ENCODE measurements around the gene GARRE1.

GRCh38 chr19:34217952-34218817 is 36.2 kb upstream of the GARRE1 start:
- TF ChIP-seq CTCF (IDR thresholded peaks at IDR 0.05; ENCODE audit: poor library complexity, severe bottlenecking): no peak
- no peak for TF ChIP-seq EP300 (conservative IDR thresholded peaks at IDR 0.05; ENCODE audit: poor library complexity, severe bottlenecking)
- no peak for TF ChIP-seq REST (IDR thresholded peaks at IDR 0.05; ENCODE audit: borderline replicate concordance)
- TF ChIP-seq EZH2 (IDR thresholded peaks at IDR 0.05; ENCODE audit: borderline replicate concordance, insufficient read depth, low read length, poor library complexity, severe bottlenecking): no peak
- TF ChIP-seq MXI1 (conservative IDR thresholded peaks at IDR 0.05; ENCODE audit: poor library complexity, severe bottlenecking): no peak
- TF ChIP-seq RAD21 (conservative IDR thresholded peaks at IDR 0.05): no peak
